IMR-90 (cell line): ENCODE measurements around the gene ZDHHC14. TPM values are rescaled to one million over a fixed set of nuclear protein-coding genes. Genes with fewer than 3 reads are reported as not detected.

Experiments used
- ATAC-seq: fragments of 200-7000 bp; cut with Tn5 transposase; 2 replicates; pipeline ENCODE4 v1.9.1; 2020; ENCODE audit warnings: low read depth, mild to moderate bottlenecking, moderate library complexity
- BruUV-seq: library from RNA; stranded (reverse); fragments of 400-500 nt; replicated peaks from 2 replicates; lab custom pipeline; 2021; lab: Mats Ljungman, UMichigan
- CTCF ChIA-PET: fragments of 300-600 bp; formaldehyde crosslinking; extraction: SDS; loops from one replicate; lab custom pipeline; 2021; ENCODE audit warnings: antibody characterized with exemption; lab: Yijun Ruan, JAX
- POLR2A ChIA-PET: fragments of 300-600 bp; sonication (Branson Sonifier 250); formaldehyde crosslinking; loops from one replicate; lab custom pipeline; 2022; ENCODE audit warnings: antibody characterized with exemption; ENCODE audit not compliant: unreplicated experiment; lab: Charles Lee
- DNase-seq: peaks from one replicate; pipeline ENCODE4 v3.0.0; 2013
- H2AFZ ChIP-seq: replicated peaks from 2 replicates; pipeline ENCODE3; 2013; ENCODE audit warnings: low read length, mild to moderate bottlenecking; ENCODE audit not compliant: poor library complexity
- H2AK5ac ChIP-seq: 2 replicates; pipeline ENCODE4 v1.6.1; 2013; ENCODE audit warnings: low read depth, low read length, inconsistent platforms
- H2AK9ac ChIP-seq: replicated peaks from 2 replicates; pipeline ENCODE3; 2013; ENCODE audit warnings: mild to moderate bottlenecking, low read depth, low read length, moderate library complexity; ENCODE audit not compliant: poor library complexity
- H2BK120ac ChIP-seq: 2 replicates; pipeline ENCODE4 v1.6.1; 2013; ENCODE audit warnings: low read depth, low read length, inconsistent platforms
- H2BK15ac ChIP-seq: 3 replicates; pipeline ENCODE4 v1.6.1; 2013; ENCODE audit warnings: low read depth, low read length, inconsistent platforms
- H2BK20ac ChIP-seq: 2 replicates; pipeline ENCODE4 v1.6.1; 2013; ENCODE audit warnings: low read depth, mild to moderate bottlenecking, inconsistent platforms, low read length, moderate library complexity
- H2BK5ac ChIP-seq: 2 replicates; pipeline ENCODE4 v1.6.1; 2013; ENCODE audit warnings: mild to moderate bottlenecking, low read depth, low read length, inconsistent platforms; ENCODE audit not compliant: poor library complexity, severe bottlenecking
- H3K14ac ChIP-seq: replicated peaks from 2 replicates; pipeline ENCODE4 v1.6.1; 2013; ENCODE audit warnings: low read depth, low read length, inconsistent platforms
- H3K18ac ChIP-seq: 2 replicates; pipeline ENCODE4 v1.6.1; 2013; ENCODE audit warnings: low read depth, low read length, control low read depth
- H3K23ac ChIP-seq: 2 replicates; pipeline ENCODE4 v1.6.1; 2013; ENCODE audit warnings: low read depth, low read length, inconsistent platforms
- H3K27ac ChIP-seq: 2 replicates; pipeline ENCODE4 v1.5.1; 2013; ENCODE audit warnings: mild to moderate bottlenecking, control low read depth, low read length; ENCODE audit not compliant: insufficient read depth
- H3K27me3 ChIP-seq: 2 replicates; pipeline ENCODE4 v1.6.1; 2013; ENCODE audit warnings: low read length; ENCODE audit not compliant: control insufficient read depth, insufficient read depth
- H3K36me3 ChIP-seq: 2 replicates; pipeline ENCODE4 v1.6.1; 2013; ENCODE audit warnings: low read length, mixed read lengths; ENCODE audit not compliant: control insufficient read depth, insufficient read depth
- H3K4ac ChIP-seq: 2 replicates; pipeline ENCODE4 v1.6.1; 2013; ENCODE audit warnings: low read depth, low read length, inconsistent platforms
- H3K4me1 ChIP-seq: 2 replicates; pipeline ENCODE4 v1.6.1; 2013; ENCODE audit warnings: low read length, mixed read lengths; ENCODE audit not compliant: control insufficient read depth, insufficient read depth
- H3K4me2 ChIP-seq: 2 replicates; pipeline ENCODE4 v1.6.1; 2013; ENCODE audit warnings: low read depth, mild to moderate bottlenecking, control low read depth, low read length, moderate library complexity
- H3K4me3 ChIP-seq: 2 replicates; pipeline ENCODE4 v1.5.1; 2013; ENCODE audit warnings: low read depth, mild to moderate bottlenecking, control low read depth, low read length, moderate library complexity; ENCODE audit not compliant: insufficient read depth
- H3K56ac ChIP-seq: 2 replicates; pipeline ENCODE4 v1.6.1; 2013; ENCODE audit warnings: low read length, inconsistent platforms; ENCODE audit not compliant: insufficient read depth; ENCODE audit errors: extremely low read depth
- H3K79me1 ChIP-seq, 2 experiments: 2 replicates each; pipeline ENCODE4 v1.6.1; 2013; ENCODE audit warnings: low read length in 2 of 2, inconsistent platforms in 1 of 2, low read depth in 1 of 2
- H3K9ac ChIP-seq: 2 replicates; pipeline ENCODE4 v1.6.1; 2013; ENCODE audit warnings: low read depth, low read length, control low read depth
- H3K9me1 ChIP-seq: 2 replicates; pipeline ENCODE4 v1.6.1; 2013; ENCODE audit warnings: low read length, inconsistent platforms; ENCODE audit not compliant: insufficient read depth
- H3K9me3 ChIP-seq: 2 replicates; pipeline ENCODE4 v1.6.1; 2013; ENCODE audit warnings: low read length; ENCODE audit not compliant: control insufficient read depth, insufficient read depth
- H4K20me1 ChIP-seq: 2 replicates; pipeline ENCODE4 v1.6.1; 2013; ENCODE audit warnings: low read length, inconsistent platforms; ENCODE audit not compliant: insufficient read depth
- H4K5ac ChIP-seq: 2 replicates; pipeline ENCODE4 v1.6.1; 2013; ENCODE audit warnings: mild to moderate bottlenecking, low read depth, low read length, control low read depth
- H4K8ac ChIP-seq, 2 experiments: 2 replicates each; pipeline ENCODE4 v1.6.1; 2013; ENCODE audit warnings: low read depth in 2 of 2, low read length in 2 of 2, control low read depth in 1 of 2, inconsistent platforms in 1 of 2
- H4K91ac ChIP-seq: 2 replicates; pipeline ENCODE4 v1.6.1; 2013; ENCODE audit warnings: low read depth, low read length, inconsistent platforms; ENCODE audit not compliant: insufficient read depth
- BHLHE40 ChIP-seq: fragments of 150-350 bp; IDR thresholded peaks from 2 replicates; pipeline ENCODE4 v1.6.1; 2016; ENCODE audit warnings: mild to moderate bottlenecking, low read depth, low read length
- CHD1 ChIP-seq: IDR thresholded peaks from 2 replicates; pipeline ENCODE4 v1.6.1; 2012; ENCODE audit warnings: low read depth, low read length, improper control_type of control experiment
- FOS ChIP-seq: fragments of 150-350 bp; IDR thresholded peaks from 2 replicates; pipeline ENCODE4 v1.6.1; 2016; ENCODE audit warnings: low read depth, low read length
- MAZ ChIP-seq: IDR thresholded peaks from 2 replicates; pipeline ENCODE4 v1.6.1; 2012; ENCODE audit warnings: low read depth, mild to moderate bottlenecking, low read length, improper control_type of control experiment, moderate library complexity, borderline replicate concordance
- MXI1 ChIP-seq: IDR thresholded peaks from 2 replicates; pipeline ENCODE4 v1.6.1; 2012; ENCODE audit warnings: low read depth, mild to moderate bottlenecking, low read length, moderate library complexity, borderline replicate concordance
- NFE2L2 ChIP-seq: fragments of 150-350 bp; IDR thresholded peaks from 2 replicates; pipeline ENCODE4 v1.6.1; 2016; ENCODE audit warnings: low read depth, mild to moderate bottlenecking, low read length
- RAD21 ChIP-seq: IDR thresholded peaks from 2 replicates; pipeline ENCODE4 v1.6.1; 2012; ENCODE audit warnings: low read length, improper control_type of control experiment
- RCOR1 ChIP-seq: IDR thresholded peaks from 2 replicates; pipeline ENCODE4 v1.6.1; 2012; ENCODE audit warnings: mild to moderate bottlenecking, low read length, improper control_type of control experiment; ENCODE audit not compliant: insufficient replicate concordance
- SMC3 ChIP-seq: fragments of 150-350 bp; IDR thresholded peaks from 2 replicates; pipeline ENCODE4 v1.6.1; 2016; ENCODE audit warnings: low read depth, mild to moderate bottlenecking, antibody characterized with exemption, low read length, moderate library complexity
- WGBS, 2 experiments: methylation state at CpG; one replicate each; pipeline versions ENCODE4 v1.1.5 to v1.1.7; 2013; ENCODE audit warnings: missing lambda C conversion rate in 2 of 2; ENCODE audit not compliant: insufficient read length in 1 of 2; ENCODE audit errors: extremely low coverage in 2 of 2; 5-methylcytosine and 5-hydroxymethylcytosine counted together
- dilution Hi-C: fragments of 300-500 bp; cut with HindIII; formaldehyde crosslinking; loops from one replicate; pipeline ENCODE4 v1.14.3; 2018; ENCODE audit warnings: low sequenced_read_pairs; ENCODE audit not compliant: unreplicated experiment
- in situ Hi-C: fragments of 300-500 bp; cut with MboI; formaldehyde crosslinking; loops from 3 replicates; pipeline ENCODE4 v1.14.3; 2019; ENCODE audit warnings: low sequenced_read_pairs, inconsistent platforms, mixed read lengths
- intact Hi-C: fragments of 100-400 bp; cut with micrococcal nuclease; formaldehyde crosslinking; loops from 2 replicates; pipeline ENCODE4 v1.10.0; 2022
- polyA plus RNA-seq, 3 experiments: library from polyadenylated mRNA; depleted of rRNA; stranded (reverse); fragments of >200 nt; gene quantifications; 2 replicates each; pipeline ENCODE4 v1.2.3, GENCODE V29; 2012; ENCODE audit warnings: low replicate concordance in 1 of 3
- total RNA-seq: library from RNA; depleted of rRNA; stranded (reverse); fragments of >200 nt; gene quantifications from 2 replicates; pipeline ENCODE4 v1.2.3, GENCODE V29; 2012
- TF ChIP-seq, protein P1 (sequence below): conservative IDR thresholded peaks from 2 replicates; pipeline ENCODE4 v1.5.1; 2012; ENCODE audit warnings: mild to moderate bottlenecking, low read depth, low read length, improper control_type of control experiment

Gene ZDHHC14
- total and polyA plus RNA-seq, 2 of the 4 experiments (the other 2 are of a cell fraction) = 0.90 to 2.0 TPM

DNA sequence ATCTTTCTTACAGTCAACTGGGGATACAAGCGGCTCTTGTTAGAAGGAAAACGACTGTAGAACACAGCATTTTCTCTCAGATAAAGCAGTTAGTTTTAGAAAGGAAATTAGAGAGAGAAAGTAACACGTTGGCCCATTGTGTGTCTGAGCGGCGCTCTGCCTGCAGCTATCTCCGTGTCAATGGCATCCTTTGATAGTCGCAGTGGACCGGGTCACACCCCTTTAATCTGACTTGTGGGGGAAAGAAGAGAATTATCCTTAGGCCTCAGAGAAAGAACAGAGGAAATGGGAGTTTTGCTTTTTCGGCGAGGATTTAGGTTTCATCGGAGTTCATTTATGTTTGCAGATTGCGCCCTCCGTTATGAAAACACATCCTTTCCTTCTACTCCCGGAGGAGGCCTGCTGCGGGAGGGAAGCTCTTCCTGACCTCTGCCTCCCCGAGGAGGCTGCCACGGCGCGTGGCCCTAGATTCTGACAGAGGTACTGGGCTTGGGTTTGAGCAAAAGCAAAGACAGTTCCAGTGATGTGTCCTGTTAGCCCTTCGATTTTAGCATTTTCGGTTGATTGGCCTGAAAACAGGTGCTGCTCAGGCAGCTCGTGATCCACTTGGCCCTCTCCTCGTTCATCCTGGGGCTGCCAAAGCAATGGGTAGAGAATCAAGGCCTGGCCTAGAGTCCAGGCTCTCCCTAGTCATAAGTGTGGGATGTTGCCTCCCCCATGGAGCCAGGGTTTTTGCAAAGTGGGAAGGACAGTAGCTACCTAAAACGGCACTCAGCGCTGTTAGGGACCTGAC, 74.9 kb downstream of the ZDHHC14 start:
- dilution Hi-C loops (no loop called here), in situ Hi-C loops (no loop called here), intact Hi-C loops (no loop called here)
- no peak overlapping the region for H3K4ac ChIP-seq
- ChIA-PET POLR2A (no interaction called here), CTCF (no interaction called here)
- no peak overlapping the region for H2AK5ac ChIP-seq
- no peaks in the 10 kb centered on the region for H3K36me3 ChIP-seq
- no peak overlapping the region for H3K56ac ChIP-seq
- H3K27me3 ChIP-seq = no peaks in the 10 kb centered on the region
- peaks cover 3% of the 10 kb centered on the region for H3K4me1 ChIP-seq
- H2AK9ac ChIP-seq = no peak overlapping the region
- no peak overlapping the region for H3K14ac ChIP-seq
- H3K79me1 ChIP-seq = no peaks in the 10 kb centered on the region; a peak in 1 of 4 replicates
- WGBS, 2 experiments = 72% methylated on average over 10 of the region's 25 CpGs; no CpG with 5 or more reads in 1 of the 2 experiments
- H2BK120ac ChIP-seq = no peak overlapping the region
- H3K23ac ChIP-seq = no peak overlapping the region
- no peak for TF ChIP-seq CHD1
- TF ChIP-seq MAZ = no peak
- TF ChIP-seq RAD21 = no peak
- no peak for TF ChIP-seq FOS
- no peak for TF ChIP-seq MXI1
- TF ChIP-seq NFE2L2 = no peak
- TF ChIP-seq, protein P1, sequence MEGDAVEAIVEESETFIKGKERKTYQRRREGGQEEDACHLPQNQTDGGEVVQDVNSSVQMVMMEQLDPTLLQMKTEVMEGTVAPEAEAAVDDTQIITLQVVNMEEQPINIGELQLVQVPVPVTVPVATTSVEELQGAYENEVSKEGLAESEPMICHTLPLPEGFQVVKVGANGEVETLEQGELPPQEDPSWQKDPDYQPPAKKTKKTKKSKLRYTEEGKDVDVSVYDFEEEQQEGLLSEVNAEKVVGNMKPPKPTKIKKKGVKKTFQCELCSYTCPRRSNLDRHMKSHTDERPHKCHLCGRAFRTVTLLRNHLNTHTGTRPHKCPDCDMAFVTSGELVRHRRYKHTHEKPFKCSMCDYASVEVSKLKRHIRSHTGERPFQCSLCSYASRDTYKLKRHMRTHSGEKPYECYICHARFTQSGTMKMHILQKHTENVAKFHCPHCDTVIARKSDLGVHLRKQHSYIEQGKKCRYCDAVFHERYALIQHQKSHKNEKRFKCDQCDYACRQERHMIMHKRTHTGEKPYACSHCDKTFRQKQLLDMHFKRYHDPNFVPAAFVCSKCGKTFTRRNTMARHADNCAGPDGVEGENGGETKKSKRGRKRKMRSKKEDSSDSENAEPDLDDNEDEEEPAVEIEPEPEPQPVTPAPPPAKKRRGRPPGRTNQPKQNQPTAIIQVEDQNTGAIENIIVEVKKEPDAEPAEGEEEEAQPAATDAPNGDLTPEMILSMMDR = no peak
- TF ChIP-seq BHLHE40 = no peak
- no peak for TF ChIP-seq SMC3
- TF ChIP-seq RCOR1 = no peak
- no peak overlapping the region for H3K27ac ChIP-seq
- DNase-seq (no peak), ATAC-seq (no peak)
- H4K5ac ChIP-seq = no peak overlapping the region
- H3K18ac ChIP-seq = no peak overlapping the region
- BruUV-seq = no TSS peak
- no peaks in the 10 kb centered on the region for H4K20me1 ChIP-seq
- no peak overlapping the region for H4K91ac ChIP-seq
- H3K4me3 ChIP-seq = no peak overlapping the region
- H3K4me2 ChIP-seq = no peak overlapping the region
- H2BK15ac ChIP-seq = no peak overlapping the region
- no peak overlapping the region for H2BK20ac ChIP-seq
- peaks cover 3% of the 10 kb centered on the region; the same call in 1 of the 2 replicates for H3K9me1 ChIP-seq
- H2BK5ac ChIP-seq = no peak overlapping the region
- no peak overlapping the region for H4K8ac ChIP-seq
- H3K9me3 ChIP-seq = no peaks in the 10 kb centered on the region
- H3K9ac ChIP-seq = no peak overlapping the region
- H2AFZ ChIP-seq = no peak overlapping the region
